Globus pallidus (tissue), 1 donor: ENCODE results near the gene PNPLA7.
A peak's percentile ranks its signal among the peaks of the same experiment; 100 is the strongest.
"Not testable (repeated sequence)": the region's sequence is repeated elsewhere in the genome, so short reads cannot be mapped to it uniquely, and the experiment has no call there.

Experiments used
- DNase-seq: peaks from one replicate; pipeline ENCODE4 v3.0.0-alpha.2; 2015; ENCODE audit warnings: low spot score

PNPLA7 gene

GRCh38 chr9:137550231-137550621 lies at the start of gene PNPLA7:
PNPLA7 (minus strand) TSS chr9:137550402; CDS start chr9:137550197, 205 bp downstream.
- DNase-seq, result peak; percentile 84

GRCh38 chr9:137598943-137599342 lies 48.7 kb upstream of the PNPLA7 start:
- no peak for DNase-seq

- DNase-seq, result not testable (repeated sequence)
Measured at GRCh38 chr9:137596577-137596976, 46.4 kb upstream of the PNPLA7 start.

- no peak for DNase-seq
Measured at GRCh38 chr9:137593176-137593575, 43.0 kb upstream of the PNPLA7 start.

GRCh38 chr9:137592767-137593166 lies 42.6 kb upstream of the PNPLA7 start:
- no peak for DNase-seq

- DNase-seq, result peak; percentile 80
Measured at GRCh38 chr9:137590469-137591383, 40.5 kb upstream of the PNPLA7 start, which contains the start of gene ZMYND19. ZMYND19 (minus strand) TSS chr9:137590512; CDS start chr9:137590263, 249 bp downstream.

- DNase-seq, result no peak
Measured at GRCh38 chr9:137590123-137590468, 39.9 kb upstream of the PNPLA7 start.

- no peak for DNase-seq
Measured at GRCh38 chr9:137589441-137590122, 39.4 kb upstream of the PNPLA7 start.

- DNase-seq, result no peak
Measured at GRCh38 chr9:137588891-137589290, 38.7 kb upstream of the PNPLA7 start.

- no peak for DNase-seq
Measured at GRCh38 chr9:137588311-137588710, 38.1 kb upstream of the PNPLA7 start.

GRCh38 chr9:137586854-137587253 lies 36.7 kb upstream of the PNPLA7 start:
- DNase-seq, result no peak

- DNase-seq, result no peak
Measured at GRCh38 chr9:137583957-137584356, 33.8 kb upstream of the PNPLA7 start.

GRCh38 chr9:137583347-137583746 lies 33.1 kb upstream of the PNPLA7 start:
- no peak for DNase-seq

GRCh38 chr9:137582286-137582860 lies 32.2 kb upstream of the PNPLA7 start:
- DNase-seq, result no peak

- DNase-seq, result no peak
Measured at GRCh38 chr9:137581361-137582285, 31.4 kb upstream of the PNPLA7 start.

GRCh38 chr9:137580954-137581322 lies 30.7 kb upstream of the PNPLA7 start:
- DNase-seq, result no peak

GRCh38 chr9:137580209-137580953 lies 30.2 kb upstream of the PNPLA7 start:
- DNase-seq, result no peak

GRCh38 chr9:137579259-137579604 lies 29.0 kb upstream of the PNPLA7 start:
- no peak for DNase-seq

GRCh38 chr9:137578518-137579258 lies 28.5 kb upstream of the PNPLA7 start, which contains the start of gene DPH7:
DPH7 (minus strand) TSS chr9:137578925; CDS start chr9:137578777, 148 bp downstream.
- peak; percentile 91 for DNase-seq

GRCh38 chr9:137575716-137576411 lies 25.7 kb upstream of the PNPLA7 start:
- no peak for DNase-seq
